ENCODE results near the gene AGPAT4.

AGPAT4 gene

DNA sequence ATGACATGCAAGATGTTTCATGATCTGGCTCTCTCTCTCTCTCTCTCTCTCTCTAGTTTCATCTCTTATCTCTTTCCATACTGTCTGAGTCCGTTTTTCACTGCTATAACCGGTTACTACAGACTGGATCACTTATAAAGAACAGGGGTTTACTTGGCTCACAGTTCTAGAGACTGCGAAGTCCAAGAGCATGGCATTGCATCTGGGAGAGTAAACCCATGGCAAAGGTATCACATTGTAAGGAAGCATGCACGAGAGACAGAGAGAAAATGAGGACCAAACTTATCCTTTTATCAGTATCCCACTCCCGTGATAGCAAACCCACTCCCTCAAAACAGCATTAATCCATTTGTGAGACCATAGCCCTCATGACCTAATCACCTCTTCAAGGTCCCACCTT, 7.2 kb upstream of the AGPAT4 start:
- no peak for FAIRE-seq

DNA sequence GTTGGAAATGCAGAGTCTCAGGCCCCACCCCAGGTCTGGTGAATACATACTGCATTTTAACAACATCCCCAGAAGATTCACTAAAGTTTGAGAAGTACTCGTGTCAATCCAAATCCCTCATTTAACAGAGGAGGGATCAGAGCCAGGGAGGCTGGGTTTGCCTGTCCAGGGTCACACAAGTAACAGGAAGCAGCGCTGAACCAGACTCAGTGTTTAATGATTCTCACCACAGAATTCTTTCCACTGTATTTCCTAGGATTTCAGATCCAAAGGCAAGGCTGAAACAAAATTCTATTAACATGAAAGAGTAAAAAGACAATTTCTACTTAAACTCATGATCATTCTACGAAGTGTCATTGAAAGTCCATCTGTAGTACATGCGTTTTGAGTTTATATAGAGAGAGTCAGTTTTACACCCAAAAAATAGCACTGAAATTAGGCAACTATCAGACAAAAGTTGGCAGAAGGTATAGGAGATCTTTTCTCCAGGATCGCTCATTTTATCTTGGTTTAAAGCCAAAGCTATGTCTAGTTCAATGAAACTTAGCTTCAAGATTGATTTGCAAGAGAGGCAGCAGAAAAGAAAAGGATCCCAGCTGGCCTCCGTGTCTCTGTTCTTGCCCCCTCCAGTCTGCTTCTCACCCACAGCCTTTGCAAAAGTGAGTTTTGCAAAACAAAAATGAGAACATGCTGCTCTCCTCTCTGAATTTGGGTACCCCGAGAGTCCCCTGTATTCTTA, 6.0 kb upstream of the AGPAT4 start:
- FAIRE-seq, result no peak

DNA sequence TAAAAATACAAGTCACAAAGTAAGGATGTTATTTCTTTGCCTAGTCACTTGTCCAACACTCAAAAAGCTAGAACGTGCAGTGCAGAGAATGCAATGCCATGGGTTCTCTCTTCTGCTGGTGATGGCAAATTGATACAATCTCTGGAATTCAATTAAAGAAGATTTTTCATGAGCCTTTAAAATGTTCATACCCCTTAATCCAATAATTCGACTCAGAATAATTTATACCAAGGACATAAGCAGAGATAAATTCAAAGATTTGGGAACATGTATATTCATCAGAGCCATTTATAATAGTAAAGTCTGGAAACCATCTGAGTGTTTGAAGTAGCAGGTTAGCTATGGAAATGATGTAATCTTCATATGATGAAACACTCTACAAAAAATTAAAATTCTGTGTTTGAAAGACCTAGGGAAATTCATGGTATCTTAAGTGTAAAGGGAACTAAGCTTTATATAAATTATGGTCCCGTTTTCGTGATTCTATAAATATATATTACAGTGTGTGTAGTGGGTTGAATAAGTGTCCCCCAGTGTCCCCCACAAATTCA, 2.8 kb upstream of the AGPAT4 start:
- no peak for FAIRE-seq

- no peak for FAIRE-seq
These were observed 1.0 kb upstream of the AGPAT4 start for GRCh38 chr6:161274898-161275297.

GRCh38 chr6:161274488-161274858, 612 bp upstream of the AGPAT4 start:
- FAIRE-seq, result no peak

DNA sequence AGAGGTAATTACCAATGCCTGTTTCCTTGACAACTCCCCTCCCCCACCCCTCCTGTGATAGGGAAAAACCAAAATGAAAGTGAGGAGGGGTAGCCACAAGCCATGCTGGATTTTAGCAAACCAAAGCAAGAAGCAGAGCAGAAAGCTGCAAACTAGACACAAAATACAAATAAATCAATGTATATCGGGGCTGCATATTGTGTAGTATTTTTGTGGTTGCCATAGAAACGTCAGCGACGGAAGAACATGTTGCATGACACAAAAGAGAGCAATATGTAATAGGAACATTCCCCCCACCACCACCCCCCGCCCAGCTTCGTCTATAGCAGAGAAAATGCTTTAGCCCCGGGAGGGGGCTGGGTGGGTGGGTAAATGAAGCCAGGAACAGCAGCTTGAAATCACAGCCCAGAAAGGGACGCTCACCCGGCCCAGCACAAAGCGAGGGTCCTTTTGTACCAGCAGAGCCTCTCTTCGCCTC, 548 bp downstream of the AGPAT4 start:
- FAIRE-seq, result no peak

DNA sequence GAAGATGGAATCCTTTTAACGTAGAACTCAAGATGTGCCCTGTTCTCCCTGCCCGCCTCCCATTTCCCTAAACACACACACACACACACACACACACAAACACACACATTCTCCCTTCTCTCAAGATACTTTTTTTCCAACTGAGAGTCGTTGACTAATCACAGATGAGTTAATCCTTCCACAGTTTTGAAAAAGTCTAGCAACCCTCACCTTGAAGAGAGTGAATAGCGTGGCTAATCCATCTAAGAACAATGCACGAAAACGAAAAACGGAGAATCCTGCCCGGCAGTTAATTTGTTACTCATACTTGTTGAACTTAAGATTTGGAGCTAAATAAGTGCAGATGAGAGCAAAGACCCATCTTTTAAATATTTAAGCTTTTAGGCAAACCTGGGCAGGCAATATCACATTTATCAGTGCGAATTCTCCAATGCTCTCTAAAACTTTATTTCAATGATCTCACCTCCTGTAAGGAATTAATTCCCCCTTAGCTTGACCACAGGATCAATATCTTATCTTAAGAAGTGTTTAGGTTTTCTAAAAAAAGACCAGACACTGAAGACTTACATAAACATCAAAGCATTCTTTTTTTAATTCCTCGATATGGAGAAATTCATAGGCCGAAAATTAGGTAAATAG, 1.1 kb downstream of the AGPAT4 start:
- FAIRE-seq, result no peak

DNA sequence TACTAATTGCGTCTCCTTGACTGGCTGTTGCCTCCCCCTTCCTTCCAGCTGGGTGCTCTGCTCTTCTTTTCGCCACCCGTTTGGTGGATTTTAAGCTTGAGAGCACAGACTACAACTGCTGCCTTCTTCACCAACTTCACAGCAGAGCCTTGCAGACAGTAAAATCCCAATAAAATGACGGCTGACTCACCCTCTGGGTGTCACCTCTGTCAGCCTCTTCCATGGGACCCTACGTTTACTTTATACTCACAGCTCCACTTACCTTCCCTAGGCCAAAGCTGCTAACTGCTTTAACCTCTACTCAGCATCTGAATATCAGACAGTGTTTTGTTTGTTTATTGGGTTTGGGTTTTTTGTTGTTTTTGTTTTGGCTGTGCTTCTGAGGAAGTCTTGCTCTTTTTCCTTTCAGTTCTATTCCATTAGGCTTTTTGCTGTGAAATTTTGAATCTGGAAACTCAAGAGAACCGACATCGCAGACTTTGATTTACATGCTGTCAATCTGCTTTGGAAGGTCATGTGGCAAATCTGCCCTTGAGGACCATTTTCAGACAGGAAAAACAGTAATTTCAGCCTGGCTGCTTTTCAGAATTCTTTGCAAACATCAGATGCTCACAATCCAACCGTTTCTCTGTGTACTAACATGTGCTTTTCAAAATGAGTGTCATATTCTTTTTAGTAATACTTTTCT, 2.4 kb downstream of the AGPAT4 start:
- no peak for FAIRE-seq

DNA sequence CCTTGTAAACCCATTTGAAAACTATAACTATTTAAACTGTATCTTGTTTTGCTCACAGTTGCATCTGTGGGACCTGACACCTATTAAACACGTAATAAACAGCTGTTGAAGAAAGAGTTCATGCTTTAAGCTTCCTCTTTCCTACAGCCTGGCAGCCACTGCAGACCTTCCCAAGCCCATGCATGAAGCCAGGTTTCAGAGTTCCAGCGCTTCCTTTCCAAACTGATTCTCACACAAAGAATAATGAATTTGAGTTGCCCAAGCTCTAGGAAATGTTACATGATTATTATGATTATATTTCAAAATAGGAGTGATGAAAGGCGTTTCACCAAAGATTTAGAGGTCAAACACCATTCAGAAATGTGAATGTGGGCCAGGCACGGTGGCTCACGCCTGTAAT, 3.7 kb downstream of the AGPAT4 start:
- FAIRE-seq, result no peak

- FAIRE-seq, result no peak
These were observed 4.6 kb downstream of the AGPAT4 start for GRCh38 chr6:161269310-161269709.

GRCh38 chr6:161268531-161269210, 5.2 kb downstream of the AGPAT4 start:
- FAIRE-seq, result no peak

GRCh38 chr6:161266513-161267230, 7.2 kb downstream of the AGPAT4 start:
- no peak for FAIRE-seq

- FAIRE-seq, result no peak
These were observed 7.9 kb downstream of the AGPAT4 start for GRCh38 chr6:161265975-161266374.

DNA sequence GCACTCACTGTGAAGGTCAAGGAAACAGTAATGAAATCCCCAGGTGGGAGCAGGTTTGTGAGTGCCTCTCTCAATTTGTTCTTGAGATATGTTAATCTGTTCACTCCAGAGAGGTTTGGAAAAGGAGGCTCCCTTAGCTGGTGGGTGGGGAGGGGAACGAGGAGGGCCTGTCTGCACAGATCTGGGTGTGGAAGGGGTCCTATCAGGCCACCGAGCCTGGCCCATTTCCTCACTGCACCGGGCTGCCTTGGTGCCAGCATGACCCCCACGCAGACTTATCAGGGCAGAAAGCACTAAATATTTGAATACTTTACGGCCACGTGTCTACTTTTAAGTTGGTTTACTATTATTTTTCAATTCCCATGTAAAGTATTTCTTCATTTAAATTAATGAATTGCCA, 8.3 kb downstream of the AGPAT4 start:
- no peak for FAIRE-seq

DNA sequence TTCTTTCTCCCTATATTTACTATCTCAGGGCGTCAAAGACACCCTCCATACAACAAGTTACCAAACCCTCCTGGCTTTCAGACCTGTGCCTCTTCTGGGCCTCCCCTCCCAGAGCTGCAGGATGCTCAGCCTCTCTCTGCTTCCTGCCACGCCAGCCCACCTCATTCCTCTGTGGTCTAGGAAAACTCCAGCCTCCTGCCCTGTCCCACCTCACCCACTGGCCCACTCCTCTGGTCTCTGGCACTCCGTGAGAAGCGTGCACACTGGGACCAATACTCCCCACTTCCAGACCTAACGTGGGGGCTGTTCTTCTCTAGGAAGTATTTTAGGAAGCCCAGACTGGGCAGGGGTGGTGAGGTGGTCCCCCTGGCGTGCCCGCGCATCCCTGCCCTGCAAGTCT, 9.7 kb downstream of the AGPAT4 start:
- FAIRE-seq, result no peak

DNA sequence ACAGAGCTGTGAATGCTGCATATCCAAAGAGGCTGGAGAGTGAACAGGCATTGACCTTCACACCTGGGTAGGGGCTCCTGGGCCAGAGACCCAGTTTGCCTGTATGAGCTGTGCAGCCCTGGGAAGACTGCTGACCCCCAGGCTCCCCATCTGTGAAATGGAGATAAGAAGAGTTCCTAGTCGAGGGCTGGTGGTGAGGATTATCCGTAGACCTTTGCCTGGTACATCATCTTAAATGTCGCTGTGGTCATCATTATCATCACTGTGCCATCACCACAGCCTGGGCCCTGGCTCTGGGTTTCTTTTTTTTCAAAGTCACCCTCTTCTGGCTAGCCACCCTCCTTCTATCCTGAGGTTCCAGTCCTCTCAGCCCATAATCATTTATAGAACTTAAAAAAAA, 12.0 kb downstream of the AGPAT4 start:
- no peak for FAIRE-seq

DNA sequence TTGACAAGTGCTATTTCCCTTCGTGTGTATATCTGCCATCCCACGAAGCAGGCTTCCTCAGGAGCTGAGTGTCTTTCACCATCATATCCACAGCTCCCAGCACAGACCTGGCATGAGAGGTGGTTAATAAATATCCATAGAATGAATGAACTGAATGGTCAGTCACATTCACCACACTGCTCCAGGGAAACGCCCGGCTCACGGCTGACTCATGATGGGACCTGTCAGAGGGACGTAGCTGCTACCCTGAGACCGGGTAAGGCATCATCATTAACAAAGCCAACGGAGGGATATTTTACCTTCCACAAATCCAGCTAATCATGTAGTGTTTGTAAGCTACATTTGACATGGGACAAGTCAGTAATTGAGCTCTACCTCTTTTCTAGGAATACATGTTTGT, 12.5 kb downstream of the AGPAT4 start:
- no peak for FAIRE-seq

GRCh38 chr6:161259302-161259701, 14.6 kb downstream of the AGPAT4 start:
- FAIRE-seq, result no peak

DNA sequence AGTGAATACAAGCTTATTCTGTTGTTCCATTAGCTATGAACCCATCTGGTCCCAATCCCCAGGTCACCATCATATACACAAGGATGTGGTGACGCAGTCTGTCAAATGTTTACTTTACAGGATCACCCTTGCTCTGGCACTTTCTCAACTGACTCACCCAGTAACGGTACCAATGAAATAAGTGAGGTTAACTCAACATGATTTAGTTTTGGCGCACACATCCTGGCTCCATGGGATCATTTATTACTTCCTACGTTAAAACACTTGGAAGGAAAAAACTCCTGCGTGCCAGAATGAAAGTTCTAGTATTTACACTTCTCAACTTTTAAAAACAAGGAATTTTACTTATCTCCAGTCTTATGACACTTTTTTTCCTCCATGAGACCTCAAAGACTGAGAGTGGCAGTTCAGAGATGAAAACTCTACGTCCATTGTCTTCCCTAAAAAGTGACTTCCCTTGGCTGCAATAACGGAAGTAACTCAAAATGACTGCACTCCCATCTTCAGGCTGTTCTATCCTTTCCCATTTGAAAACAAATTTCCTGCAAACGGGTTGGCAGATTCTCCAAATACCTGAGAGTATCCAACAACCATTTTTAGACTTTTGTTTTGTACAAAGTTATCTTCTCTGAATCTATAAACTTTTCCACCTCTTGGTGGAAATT, 15.9 kb downstream of the AGPAT4 start:
- FAIRE-seq, result no peak

DNA sequence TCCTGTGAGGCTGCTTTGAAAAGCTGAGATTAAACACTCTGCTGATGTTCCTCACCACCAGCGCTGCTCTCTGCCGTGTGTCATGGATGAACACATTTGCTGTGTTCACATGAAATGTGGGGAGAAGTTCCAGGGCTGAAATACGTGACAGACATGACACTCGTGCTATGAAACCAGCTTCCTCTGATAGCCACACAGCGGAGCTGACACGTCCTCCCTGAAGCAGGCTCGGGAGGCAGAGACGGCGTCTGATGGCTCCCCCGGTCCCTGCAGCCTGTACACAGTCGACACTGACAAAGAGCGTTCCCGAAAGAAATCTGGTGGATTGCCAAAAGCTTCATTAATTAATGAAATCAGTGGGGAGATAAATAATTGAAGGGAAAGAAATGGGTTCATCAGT, 17.5 kb downstream of the AGPAT4 start:
- no peak for FAIRE-seq

- FAIRE-seq, result no peak
These were observed 18.3 kb downstream of the AGPAT4 start for GRCh38 chr6:161255518-161255917.

Data from endometrium (tissue), 2 donors.